Testis (tissue), 3 donors: ENCODE results near the gene TRMT10B. TPM values are rescaled to one million over a fixed set of nuclear protein-coding genes. Genes with fewer than 3 reads are reported as not detected.

ENCODE experiments used
- DNase-seq: peaks from one replicate; pipeline ENCODE4 v3.0.0-alpha.2; 2019
- H3K27ac ChIP-seq, 2 donors: fragments of 200-600 bp; sonication (generic); one replicate each; pipeline ENCODE4 v1.5.1; 2019
- H3K27me3 ChIP-seq: fragments of 200-600 bp; sonication (generic); one replicate; pipeline ENCODE4 v1.5.1; 2019
- H3K36me3 ChIP-seq: fragments of 200-600 bp; sonication (generic); one replicate; pipeline ENCODE4 v1.5.1; 2017; ENCODE audit warnings: low read depth; ENCODE audit errors: missing control alignments
- H3K4me1 ChIP-seq: fragments of 200-600 bp; sonication (generic); one replicate; pipeline ENCODE4 v1.5.1; 2019
- H3K4me3 ChIP-seq, 2 donors: fragments of 200-600 bp; sonication (generic); one replicate each; pipeline ENCODE4 v1.5.1; 2017 to 2019
- H3K9me3 ChIP-seq: fragments of 200-600 bp; sonication (generic); one replicate; pipeline ENCODE4 v1.5.1; 2017
- CTCF ChIP-seq, 3 experiments: fragments of 450-650 bp in 2 of 3; fragments of 200-600 bp in 1 of 3; sonication (generic) in 1 of 3; IDR thresholded peaks; one replicate each; pipeline ENCODE4 v1.5.1; 2016 to 2019; ENCODE audit warnings: antibody characterized with exemption in 3 of 3, mild to moderate bottlenecking in 2 of 3, moderate library complexity in 1 of 3
- POLR2A ChIP-seq: fragments of 450-650 bp; IDR thresholded peaks from one replicate; pipeline ENCODE4 v1.6.1; 2017; ENCODE audit warnings: antibody characterized with exemption, mild to moderate bottlenecking, moderate library complexity
- WGBS, 2 donors: methylation state at CpG; one replicate each; pipeline ENCODE4 v1.1.5; 2018; 5-methylcytosine and 5-hydroxymethylcytosine counted together
- intact Hi-C: fragments of 100-400 bp; cut with DNase I; formaldehyde crosslinking; loops from one replicate; pipeline ENCODE4 v1.15.1; 2023; ENCODE audit warnings: low total_unique reads
- polyA plus RNA-seq: library from polyadenylated mRNA; stranded (reverse); fragments of 350-450 nt; fragmentation: Illumina TruSeq; extraction: RNeasy Lipid Tissue Mini Kit (QIAGEN cat#74804); gene quantifications from one replicate; pipeline ENCODE4 v1.2.3, GENCODE V29; 2014; ENCODE audit warnings: low read depth, low replicate concordance; ENCODE audit not compliant: insufficient read depth
- total RNA-seq, 2 donors: library from RNA; depleted of rRNA; stranded (reverse); fragments of >200 nt; gene quantifications; one replicate each; pipeline ENCODE4 v1.2.3, GENCODE V29; 2016

The TRMT10B gene
- total and polyA plus RNA-seq, 3 donors from 2014 or later, result 4.9 to 10.9 (median 5.8) TPM

GRCh38 chr9:37792122-37792521 lies 38.5 kb downstream of the TRMT10B start:
- TF ChIP-seq POLR2A (no peak), CTCF (IDR thresholded peaks at IDR 0.05) (no peak)
- H3K4me1 ChIP-seq, result peaks cover 9% of the 10 kb centered on the region
- H3K36me3 ChIP-seq, result no peaks in the 10 kb centered on the region
- H3K4me3 ChIP-seq, result no peak overlapping the region
- intact Hi-C loops, result no loop called here
- H3K9me3 ChIP-seq, result no peaks in the 10 kb centered on the region
- 87% methylated on average over 5 of the region's 5 CpGs for WGBS, 2 donors
- H3K27me3 ChIP-seq, result no peaks in the 10 kb centered on the region
- H3K27ac ChIP-seq, result no peak overlapping the region
- no peak for DNase-seq

GRCh38 chr9:37796232-37796631 lies 42.6 kb downstream of the TRMT10B start:
- no peaks in the 10 kb centered on the region for H3K9me3 ChIP-seq
- WGBS, 2 donors, result 21 to 63% methylated on average over 2 of the region's 2 CpGs
- no peak overlapping the region for H3K27ac ChIP-seq
- H3K4me1 ChIP-seq, result peaks cover 14% of the 10 kb centered on the region
- no peak for TF ChIP-seq POLR2A
- no peak for TF ChIP-seq CTCF (IDR thresholded peaks at IDR 0.05)
- H3K36me3 ChIP-seq, result no peaks in the 10 kb centered on the region
- no peak for DNase-seq
- H3K27me3 ChIP-seq, result no peaks in the 10 kb centered on the region
- no peak overlapping the region for H3K4me3 ChIP-seq
- intact Hi-C loops, result no loop called here

GRCh38 chr9:37798677-37799076 lies 45.1 kb downstream of the TRMT10B start:
- Histone ChIP-seq H3K4me3 (no peak overlapping the region), H3K27ac (no peak overlapping the region), H3K9me3 (no peaks in the 10 kb centered on the region), H3K36me3 (no peaks in the 10 kb centered on the region), H3K27me3 (no peaks in the 10 kb centered on the region), H3K4me1 (peaks cover 28% of the 10 kb centered on the region)
- intact Hi-C loops, result no loop called here
- WGBS, 2 donors, result 95% methylated on average over 1 of the region's 1 CpG; no CpG with 5 or more reads in 1 of the 2 donors
- DNase-seq, result no peak
- TF ChIP-seq POLR2A, result no peak
- no peak for TF ChIP-seq CTCF (IDR thresholded peaks at IDR 0.05)

GRCh38 chr9:37800631-37801286 lies 47.2 kb downstream of the TRMT10B start, which contains the start of gene DCAF10:
Gene DCAF10 (plus strand): TSS chr9:37800797. CDS start chr9:37800867, 70 bp downstream.
- Histone ChIP-seq H3K36me3 (no peaks in the 10 kb centered on the region), H3K4me1 (peaks cover 19% of the 10 kb centered on the region), H3K27me3 (no peaks in the 10 kb centered on the region), H3K9me3 (no peaks in the 10 kb centered on the region), H3K27ac (peak within 1 kb of the TSS; percentile 87 to 90), H3K4me3 (peak within 1 kb of the TSS; percentile 91 to 93)
- WGBS, 2 donors, result 0% methylated on average over 15 to 47 of the region's 72 CpGs
- TF ChIP-seq POLR2A (no peak), CTCF (IDR thresholded peaks at IDR 0.05) (no peak)
- intact Hi-C loops, result no loop called here
- peak; percentile 89 for DNase-seq
